Neural progenitor cell (in vitro differentiated cells): ENCODE results near the gene HELB.

Source experiments
- CTCF ChIP-seq: fragments of 200-600 bp; sonication (generic); IDR thresholded peaks from 2 replicates; pipeline ENCODE4 v1.5.1; 2017; ENCODE audit warnings: antibody characterized with exemption, mild to moderate bottlenecking
- EZH2 ChIP-seq: fragments of 200-600 bp; sonication (generic); IDR thresholded peaks from 2 replicates; pipeline ENCODE4 v1.6.1; 2017; ENCODE audit warnings: antibody characterized with exemption, mild to moderate bottlenecking, moderate library complexity
- EZH2phosphoT487 ChIP-seq: fragments of 200-600 bp; sonication (generic); IDR thresholded peaks from 2 replicates; pipeline ENCODE4 v1.6.1; 2017; ENCODE audit warnings: antibody characterized with exemption

DNA sequence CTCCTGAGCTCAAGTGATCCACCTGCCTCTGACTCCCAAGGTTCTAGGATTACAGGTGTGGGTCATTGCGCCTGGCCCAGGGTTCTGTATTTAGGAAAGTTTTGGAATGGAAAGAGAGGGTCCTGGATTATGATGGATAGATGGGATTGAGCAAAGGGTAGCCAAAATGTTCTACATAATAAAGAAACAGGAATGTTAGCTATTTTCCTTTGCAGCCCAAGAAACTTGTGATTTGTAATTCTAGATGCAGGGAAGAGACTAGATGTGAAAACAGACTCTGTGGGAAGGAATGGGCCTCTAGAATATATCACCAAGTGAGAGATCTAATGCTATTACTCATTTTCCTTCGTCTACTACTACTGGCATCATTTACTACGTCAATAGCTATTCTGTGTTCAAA lies 29.6 kb upstream of the HELB start:
- no peak for TF ChIP-seq CTCF
- no peak for TF ChIP-seq EZH2
- no peak for TF ChIP-seq EZH2phosphoT487
